ENCODE data around the gene PM20D1. TPM values are rescaled to one million over a fixed set of nuclear protein-coding genes. Genes with fewer than 3 reads are reported as not detected.
"Not testable (repeated sequence)": the region's sequence is repeated elsewhere in the genome, so short reads cannot be mapped to it uniquely, and the experiment has no call there.

The PM20D1 gene
- total RNA-seq, 1 donor from 2014 or later, result not detected

DNA sequence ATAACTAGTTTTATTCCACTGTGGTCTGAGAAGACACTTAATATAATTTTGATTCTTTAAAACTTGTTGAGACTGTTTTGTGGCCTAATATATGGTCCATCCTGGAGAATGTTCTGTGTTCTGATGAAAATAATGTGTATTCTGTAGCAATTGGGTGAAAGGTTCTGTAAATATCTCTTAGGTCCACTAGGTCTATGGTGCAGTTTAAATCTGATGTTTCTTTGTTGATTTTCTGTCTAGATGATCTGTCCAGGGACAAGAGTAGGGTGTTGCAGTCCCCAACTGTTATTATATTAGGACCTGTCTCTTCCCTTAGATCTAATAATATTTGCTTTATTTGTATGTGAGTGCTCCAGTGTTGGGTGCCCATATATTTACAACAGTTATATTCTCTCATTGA lies 33.9 kb upstream of the PM20D1 start:
- no peaks in the 10 kb centered on the region for H3K27me3 Mint-ChIP-seq (ENCODE audit: unreplicated experiment)
- peaks cover 25% of the 10 kb centered on the region for H3K9me3 Mint-ChIP-seq (ENCODE audit: unreplicated experiment)
- DNase-seq (ENCODE audit: extremely low spot score, unreplicated experiment), result no peak
- TF ChIP-seq, protein P1, sequence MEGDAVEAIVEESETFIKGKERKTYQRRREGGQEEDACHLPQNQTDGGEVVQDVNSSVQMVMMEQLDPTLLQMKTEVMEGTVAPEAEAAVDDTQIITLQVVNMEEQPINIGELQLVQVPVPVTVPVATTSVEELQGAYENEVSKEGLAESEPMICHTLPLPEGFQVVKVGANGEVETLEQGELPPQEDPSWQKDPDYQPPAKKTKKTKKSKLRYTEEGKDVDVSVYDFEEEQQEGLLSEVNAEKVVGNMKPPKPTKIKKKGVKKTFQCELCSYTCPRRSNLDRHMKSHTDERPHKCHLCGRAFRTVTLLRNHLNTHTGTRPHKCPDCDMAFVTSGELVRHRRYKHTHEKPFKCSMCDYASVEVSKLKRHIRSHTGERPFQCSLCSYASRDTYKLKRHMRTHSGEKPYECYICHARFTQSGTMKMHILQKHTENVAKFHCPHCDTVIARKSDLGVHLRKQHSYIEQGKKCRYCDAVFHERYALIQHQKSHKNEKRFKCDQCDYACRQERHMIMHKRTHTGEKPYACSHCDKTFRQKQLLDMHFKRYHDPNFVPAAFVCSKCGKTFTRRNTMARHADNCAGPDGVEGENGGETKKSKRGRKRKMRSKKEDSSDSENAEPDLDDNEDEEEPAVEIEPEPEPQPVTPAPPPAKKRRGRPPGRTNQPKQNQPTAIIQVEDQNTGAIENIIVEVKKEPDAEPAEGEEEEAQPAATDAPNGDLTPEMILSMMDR (IDR thresholded peaks at IDR 0.05), result no peak
- no peak overlapping the region for H3K27ac Mint-ChIP-seq (ENCODE audit: unreplicated experiment)
- no peak overlapping the region for H3K4me3 Mint-ChIP-seq (ENCODE audit: unreplicated experiment)
- H3K4me1 Mint-ChIP-seq (ENCODE audit: unreplicated experiment), result peaks cover 1% of the 10 kb centered on the region
- peaks cover 10% of the 10 kb centered on the region for H3K36me3 Mint-ChIP-seq (ENCODE audit: unreplicated experiment)

DNA sequence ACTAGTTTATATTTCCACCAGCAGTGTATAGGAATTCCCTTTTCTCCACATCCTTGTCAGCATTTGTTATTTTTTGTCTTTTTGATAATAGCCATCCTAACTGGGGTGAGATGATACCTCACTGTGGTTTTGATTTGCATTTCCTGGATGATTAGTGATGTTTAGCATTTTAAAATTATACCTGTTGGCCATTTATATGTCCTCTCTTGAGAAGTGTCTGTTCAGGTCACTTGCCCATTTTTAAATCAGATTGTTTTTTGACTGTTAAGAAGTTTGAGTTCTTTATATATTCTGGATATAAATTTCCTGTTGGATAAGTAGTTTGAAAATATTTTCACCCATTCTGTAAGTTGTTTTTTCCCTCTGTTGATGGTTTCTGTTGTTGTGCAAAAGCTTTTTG lies 31.0 kb upstream of the PM20D1 start:
- peaks cover 17% of the 10 kb centered on the region for H3K36me3 Mint-ChIP-seq (ENCODE audit: unreplicated experiment)
- H3K27me3 Mint-ChIP-seq (ENCODE audit: unreplicated experiment), result no peaks in the 10 kb centered on the region
- no peaks in the 10 kb centered on the region for H3K4me1 Mint-ChIP-seq (ENCODE audit: unreplicated experiment)
- DNase-seq (ENCODE audit: extremely low spot score, unreplicated experiment), result no peak
- TF ChIP-seq, protein P1 (IDR thresholded peaks at IDR 0.05), result no peak
- peaks cover 35% of the 10 kb centered on the region for H3K9me3 Mint-ChIP-seq (ENCODE audit: unreplicated experiment)
- H3K4me3 Mint-ChIP-seq (ENCODE audit: unreplicated experiment), result no peak overlapping the region
- no peak overlapping the region for H3K27ac Mint-ChIP-seq (ENCODE audit: unreplicated experiment)

DNA sequence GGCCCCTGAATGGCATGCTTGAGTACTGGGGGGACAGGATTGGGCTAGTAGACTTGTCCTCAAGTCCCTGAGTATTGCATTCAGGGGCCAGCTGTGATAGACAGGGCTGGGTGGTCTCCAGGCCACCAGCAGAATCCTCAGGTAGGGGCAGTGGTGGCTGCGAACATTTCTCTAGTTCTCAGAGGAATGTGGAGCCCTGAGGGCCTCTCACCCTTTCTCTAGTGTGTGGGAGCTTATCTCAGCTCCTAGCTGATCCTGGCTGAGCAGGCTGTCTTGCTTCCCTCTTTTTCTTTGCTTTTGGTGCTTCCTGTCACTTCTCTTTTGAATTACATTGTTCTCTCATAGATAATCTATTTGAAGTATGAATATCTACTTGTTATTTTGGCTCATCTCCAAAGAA lies 30.0 kb upstream of the PM20D1 start:
- H3K36me3 Mint-ChIP-seq (ENCODE audit: unreplicated experiment), result peaks cover 17% of the 10 kb centered on the region
- H3K4me1 Mint-ChIP-seq (ENCODE audit: unreplicated experiment), result no peaks in the 10 kb centered on the region
- no peak for DNase-seq (ENCODE audit: extremely low spot score, unreplicated experiment)
- H3K4me3 Mint-ChIP-seq (ENCODE audit: unreplicated experiment), result no peak overlapping the region
- H3K9me3 Mint-ChIP-seq (ENCODE audit: unreplicated experiment), result peaks cover 35% of the 10 kb centered on the region
- H3K27ac Mint-ChIP-seq (ENCODE audit: unreplicated experiment), result no peak overlapping the region
- no peaks in the 10 kb centered on the region for H3K27me3 Mint-ChIP-seq (ENCODE audit: unreplicated experiment)
- TF ChIP-seq, protein P1 (IDR thresholded peaks at IDR 0.05), result no peak

DNA sequence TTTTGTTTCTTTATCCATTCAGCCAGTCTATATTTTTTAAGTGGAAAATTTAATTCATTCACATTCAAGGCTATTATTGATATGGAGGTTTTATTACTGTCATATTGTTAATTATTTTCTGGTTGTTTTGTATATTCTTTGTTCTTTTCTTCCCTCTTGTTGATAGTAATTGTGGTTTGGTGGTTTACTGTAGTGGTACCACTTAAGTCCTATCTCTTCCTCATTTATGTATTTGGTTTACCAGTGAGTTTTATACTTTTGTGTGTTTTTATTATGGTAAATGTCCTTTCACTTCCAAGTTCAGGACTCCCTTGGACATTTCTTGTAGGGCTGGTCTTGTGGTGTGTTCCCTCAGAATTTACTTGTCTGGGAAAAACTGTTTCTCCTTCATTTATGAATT lies 28.1 kb upstream of the PM20D1 start:
- H3K27me3 Mint-ChIP-seq (ENCODE audit: unreplicated experiment), result no peaks in the 10 kb centered on the region
- DNase-seq (ENCODE audit: extremely low spot score, unreplicated experiment), result no peak
- no peaks in the 10 kb centered on the region for H3K4me1 Mint-ChIP-seq (ENCODE audit: unreplicated experiment)
- H3K27ac Mint-ChIP-seq (ENCODE audit: unreplicated experiment), result no peak overlapping the region
- TF ChIP-seq, protein P1 (IDR thresholded peaks at IDR 0.05), result no peak
- no peak overlapping the region for H3K4me3 Mint-ChIP-seq (ENCODE audit: unreplicated experiment)
- peaks cover 35% of the 10 kb centered on the region for H3K9me3 Mint-ChIP-seq (ENCODE audit: unreplicated experiment)
- H3K36me3 Mint-ChIP-seq (ENCODE audit: unreplicated experiment), result peaks cover 17% of the 10 kb centered on the region

DNA sequence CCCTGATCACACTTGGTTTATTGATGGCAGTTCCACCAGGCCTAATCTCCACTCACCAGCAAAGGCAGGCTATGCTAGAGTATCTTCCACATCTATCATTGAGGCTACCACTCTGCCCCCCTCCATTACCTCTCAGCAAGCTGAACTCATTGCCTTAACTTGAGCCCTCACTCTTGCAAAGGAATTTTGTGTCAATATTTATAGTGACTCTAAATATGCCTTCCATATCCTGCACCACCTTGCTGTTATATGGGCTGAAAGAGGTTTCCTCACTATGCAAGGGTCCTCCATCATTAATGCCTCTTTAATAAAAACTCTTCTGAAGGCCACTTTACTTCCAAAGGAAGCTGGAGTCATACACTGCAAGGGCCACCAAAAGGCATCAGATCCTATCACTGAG lies 23.2 kb upstream of the PM20D1 start:
- not testable (repeated sequence) for H3K4me3 Mint-ChIP-seq (ENCODE audit: unreplicated experiment); H3K9me3 Mint-ChIP-seq (ENCODE audit: unreplicated experiment); H3K27me3 Mint-ChIP-seq (ENCODE audit: unreplicated experiment); H3K27ac Mint-ChIP-seq (ENCODE audit: unreplicated experiment); H3K36me3 Mint-ChIP-seq (ENCODE audit: unreplicated experiment); H3K4me1 Mint-ChIP-seq (ENCODE audit: unreplicated experiment); DNase-seq (ENCODE audit: extremely low spot score, unreplicated experiment)

DNA sequence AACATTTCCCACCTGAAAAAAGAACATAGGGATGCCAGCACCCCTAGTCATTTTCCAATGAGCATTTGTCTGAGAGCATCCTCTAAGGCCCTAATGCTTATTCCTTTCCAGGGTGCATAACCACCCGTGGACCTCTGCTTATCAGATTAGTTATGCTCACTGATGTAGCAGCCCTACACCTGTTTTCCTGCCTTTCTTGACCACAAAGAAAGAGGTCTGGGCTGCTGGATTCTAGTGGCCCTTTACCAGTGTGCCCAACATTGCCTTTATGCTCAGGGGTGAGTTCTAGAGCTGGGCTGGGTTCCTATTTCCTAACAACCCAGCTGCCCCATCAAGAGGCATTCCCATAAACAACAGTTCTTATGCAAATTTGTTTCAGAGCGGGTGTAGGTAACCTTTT lies 20.3 kb upstream of the PM20D1 start:
- H3K27ac Mint-ChIP-seq (ENCODE audit: unreplicated experiment), result no peak overlapping the region
- H3K9me3 Mint-ChIP-seq (ENCODE audit: unreplicated experiment), result no peaks in the 10 kb centered on the region
- TF ChIP-seq, protein P1 (IDR thresholded peaks at IDR 0.05), result no peak
- H3K4me3 Mint-ChIP-seq (ENCODE audit: unreplicated experiment), result no peak overlapping the region
- no peaks in the 10 kb centered on the region for H3K36me3 Mint-ChIP-seq (ENCODE audit: unreplicated experiment)
- H3K27me3 Mint-ChIP-seq (ENCODE audit: unreplicated experiment), result no peaks in the 10 kb centered on the region
- no peak for DNase-seq (ENCODE audit: extremely low spot score, unreplicated experiment)
- no peaks in the 10 kb centered on the region for H3K4me1 Mint-ChIP-seq (ENCODE audit: unreplicated experiment)

All from osteocyte (in vitro differentiated cells).